Astrocyte of the spinal cord (primary cell): ENCODE measurements around the gene PTPRG.
A peak's percentile ranks its signal among the peaks of the same experiment; 100 is the strongest.

Experiments
- DNase-seq: peaks from one replicate; pipeline ENCODE4 v3.0.0; 2011; ENCODE audit warnings: low read depth, low spot score
- H3K4me3 ChIP-seq: 2 replicates; pipeline ENCODE4 v1.5.1; 2011; ENCODE audit warnings: low read depth, mild to moderate bottlenecking, low read length, moderate library complexity
- in situ Hi-C: cut with HindIII; loops from 2 replicates; pipeline ENCODE4 v1.10.0; 2017; ENCODE audit warnings: low sequenced_read_pairs
- TF ChIP-seq, protein P1 (sequence below): IDR thresholded peaks from 2 replicates; pipeline ENCODE4 v1.5.1; 2012; ENCODE audit warnings: low read depth, mild to moderate bottlenecking, low read length, inconsistent platforms

Gene PTPRG

DNA sequence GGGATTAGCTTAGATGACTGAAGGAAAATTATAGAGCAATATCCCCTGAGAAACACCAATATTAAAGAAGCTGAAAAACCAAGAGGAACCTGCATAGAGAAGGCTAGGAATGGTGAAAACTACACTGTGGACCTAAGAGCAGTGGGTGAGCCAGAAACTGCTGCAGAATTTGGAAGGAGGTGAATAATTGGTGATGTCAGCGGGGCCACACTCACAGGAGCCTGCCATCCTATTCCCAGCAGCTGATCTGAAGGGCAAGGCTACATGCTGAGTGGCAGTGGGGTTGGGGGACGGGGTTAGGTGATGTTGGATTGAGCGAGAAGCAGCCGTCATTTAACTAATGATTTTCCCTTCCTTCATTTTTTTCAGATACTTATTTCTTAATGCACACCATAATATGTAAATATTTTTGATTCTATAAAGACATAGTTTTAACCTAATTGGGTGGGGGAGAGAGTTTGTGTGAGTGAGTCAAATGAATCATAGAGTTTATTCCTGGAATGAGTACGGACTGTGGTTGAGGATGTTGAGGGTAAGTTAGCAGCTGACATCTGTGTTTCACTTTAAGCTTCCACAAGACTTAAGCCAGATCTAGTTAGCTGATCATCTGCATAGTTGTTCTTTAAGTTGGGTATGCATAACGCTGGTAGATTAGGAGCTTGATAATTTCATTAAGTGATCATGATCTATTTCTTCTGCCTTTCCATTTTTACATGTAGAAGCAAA lies 222.8 kb downstream of the PTPRG start:
- in situ Hi-C loops = no loop called here
- H3K4me3 ChIP-seq = no peak overlapping the region
- peak; percentile 78 for DNase-seq
- TF ChIP-seq, protein P1, sequence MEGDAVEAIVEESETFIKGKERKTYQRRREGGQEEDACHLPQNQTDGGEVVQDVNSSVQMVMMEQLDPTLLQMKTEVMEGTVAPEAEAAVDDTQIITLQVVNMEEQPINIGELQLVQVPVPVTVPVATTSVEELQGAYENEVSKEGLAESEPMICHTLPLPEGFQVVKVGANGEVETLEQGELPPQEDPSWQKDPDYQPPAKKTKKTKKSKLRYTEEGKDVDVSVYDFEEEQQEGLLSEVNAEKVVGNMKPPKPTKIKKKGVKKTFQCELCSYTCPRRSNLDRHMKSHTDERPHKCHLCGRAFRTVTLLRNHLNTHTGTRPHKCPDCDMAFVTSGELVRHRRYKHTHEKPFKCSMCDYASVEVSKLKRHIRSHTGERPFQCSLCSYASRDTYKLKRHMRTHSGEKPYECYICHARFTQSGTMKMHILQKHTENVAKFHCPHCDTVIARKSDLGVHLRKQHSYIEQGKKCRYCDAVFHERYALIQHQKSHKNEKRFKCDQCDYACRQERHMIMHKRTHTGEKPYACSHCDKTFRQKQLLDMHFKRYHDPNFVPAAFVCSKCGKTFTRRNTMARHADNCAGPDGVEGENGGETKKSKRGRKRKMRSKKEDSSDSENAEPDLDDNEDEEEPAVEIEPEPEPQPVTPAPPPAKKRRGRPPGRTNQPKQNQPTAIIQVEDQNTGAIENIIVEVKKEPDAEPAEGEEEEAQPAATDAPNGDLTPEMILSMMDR = no peak

- no peak for DNase-seq
- TF ChIP-seq, protein P1 = no peak
- in situ Hi-C loops = no loop called here
- no peak overlapping the region for H3K4me3 ChIP-seq
These were observed 227.5 kb downstream of the PTPRG start for GRCh38 chr3:61788623-61789507.

- in situ Hi-C loops = no loop called here
- no peak for DNase-seq
- H3K4me3 ChIP-seq = no peak overlapping the region
- TF ChIP-seq, protein P1 = no peak
These were observed 228.5 kb downstream of the PTPRG start for GRCh38 chr3:61789861-61790260.

DNA sequence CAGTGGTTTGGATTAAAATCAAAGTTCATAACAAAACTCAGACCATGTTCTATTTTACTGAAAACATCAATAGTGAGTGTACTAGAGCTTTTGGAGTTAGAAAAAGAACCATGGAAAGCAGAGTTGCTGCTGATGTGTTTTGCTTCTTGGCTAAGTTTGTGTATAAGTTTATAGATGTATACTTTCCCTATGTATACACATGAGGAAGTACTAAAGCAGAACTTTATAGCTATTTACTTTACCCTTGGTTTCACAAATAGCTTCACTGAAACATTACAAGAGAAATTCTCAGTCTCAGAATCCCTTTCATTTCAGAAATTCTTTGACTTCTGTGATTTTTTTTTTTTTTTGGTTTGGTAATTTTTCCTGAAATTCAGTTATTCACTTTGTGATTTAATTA lies 229.0 kb downstream of the PTPRG start:
- DNase-seq = no peak
- no peak overlapping the region for H3K4me3 ChIP-seq
- in situ Hi-C loops = no loop called here
- TF ChIP-seq, protein P1 = no peak

GRCh38 chr3:61793056-61793455 lies 231.7 kb downstream of the PTPRG start:
- TF ChIP-seq, protein P1 = no peak
- no peak for DNase-seq
- no peak overlapping the region for H3K4me3 ChIP-seq
- in situ Hi-C loops = no loop called here

- H3K4me3 ChIP-seq = no peak overlapping the region
- DNase-seq = no peak
- in situ Hi-C loops = no loop called here
- TF ChIP-seq, protein P1 = no peak
These were observed 232.2 kb downstream of the PTPRG start for GRCh38 chr3:61793521-61793920.
